Activated CD4-positive, alpha-beta memory T cell treated with anti-CD3 and anti-CD28 coated beads, Interleukin-2, amount 10 ng/mL, durations not matched to agents 7 days and 5 days (primary cell): ENCODE results near the gene CCR7. TPM values are rescaled to one million over a fixed set of nuclear protein-coding genes. Genes with fewer than 3 reads are reported as not detected.

Experiments
- CTCF ChIA-PET: fragments of 350-600 bp; sonication (Branson Sonifier 250); formaldehyde crosslinking; loops from one replicate; lab custom pipeline; 2021; ENCODE audit warnings: antibody characterized with exemption, inconsistent platforms; lab: Charles Lee
- POLR2A ChIA-PET: fragments of 350-600 bp; sonication (Branson Sonifier 250); formaldehyde crosslinking; loops from one replicate; lab custom pipeline; 2021; ENCODE audit warnings: antibody characterized with exemption; lab: Charles Lee
- DNase-seq: peaks from one replicate; pipeline ENCODE4 v3.0.0-alpha.2; 2020
- H3K27ac Mint-ChIP-seq: one replicate; pipeline ENCODE4 v1.8.0; 2021; ENCODE audit warnings: mild to moderate bottlenecking, mixed read lengths
- H3K27me3 Mint-ChIP-seq: one replicate; pipeline ENCODE4 v1.8.0; 2021; ENCODE audit warnings: mixed read lengths
- H3K36me3 Mint-ChIP-seq: one replicate; pipeline ENCODE4 v1.8.0; 2021; ENCODE audit warnings: low read depth, mixed read lengths
- H3K4me1 Mint-ChIP-seq: one replicate; pipeline ENCODE4 v1.8.0; 2021; ENCODE audit warnings: mixed read lengths
- H3K4me3 Mint-ChIP-seq: one replicate; pipeline ENCODE4 v1.8.0; 2021; ENCODE audit warnings: mild to moderate bottlenecking, mixed read lengths
- H3K9me3 Mint-ChIP-seq: one replicate; pipeline ENCODE4 v1.8.0; 2021; ENCODE audit warnings: mixed read lengths
- total RNA-seq, 2 experiments: library from RNA; stranded (reverse); gene quantifications; one replicate each; pipeline ENCODE4 v1.2.3, GENCODE V29; 2021

CCR7 gene
- 10 to 100 TPM; 43.3 to 44.6 TPM for total RNA-seq

GRCh38 chr17:40564883-40565768 lies at the start of gene CCR7:
Gene CCR7 (minus strand): TSS chr17:40565472. CDS start chr17:40565409, 63 bp downstream.
- Mint-ChIP-seq H3K27ac (peak within 1 kb of the TSS; percentile 91), H3K36me3 (peaks cover 29% of the 10 kb centered on the region), H3K9me3 (peaks cover 6% of the 10 kb centered on the region), H3K4me3 (peak within 1 kb of the TSS; percentile 74), H3K4me1 (peaks cover 62% of the 10 kb centered on the region), H3K27me3 (peaks cover 47% of the 10 kb centered on the region)
- POLR2A ChIA-PET, result interaction anchor here (0.9 to 7.6 kb wide), 16 partner anchors 11 to 1124 kb away, joined by 3 to 130 read pairs (median 16); partner anchors contain the start of genes EIF1, SMARCE1 and TOP2A
- CTCF ChIA-PET, result interaction anchor here (1.1 to 13.0 kb wide), 3 partner anchors 27 to 81 kb away, joined by 5 to 266 read pairs (median 54); no protein-coding TSS in a partner anchor
- peak; percentile 75 for DNase-seq

GRCh38 chr17:40614431-40615067 lies 49.3 kb upstream of the CCR7 start:
- H3K4me3 Mint-ChIP-seq, result no peak overlapping the region
- no peaks in the 10 kb centered on the region for H3K36me3 Mint-ChIP-seq
- CTCF ChIA-PET, result interaction anchor here (1.0 to 2.8 kb wide), 7 partner anchors 9 to 53 kb away, joined by 3 to 24 read pairs (median 3); no protein-coding TSS in a partner anchor
- POLR2A ChIA-PET, result interaction anchor here (1.2 to 2.5 kb wide), 7 partner anchors 9 to 54 kb away, joined by 4 to 11 read pairs (median 9); partner anchors contain the start of gene SMARCE1
- no peak overlapping the region for H3K27ac Mint-ChIP-seq
- H3K9me3 Mint-ChIP-seq, result no peaks in the 10 kb centered on the region
- peaks cover 58% of the 10 kb centered on the region for H3K4me1 Mint-ChIP-seq
- DNase-seq, result no peak
- peaks cover 3% of the 10 kb centered on the region for H3K27me3 Mint-ChIP-seq

- H3K9me3 Mint-ChIP-seq, result no peaks in the 10 kb centered on the region
- H3K4me3 Mint-ChIP-seq, result peak overlapping the region; percentile 18
- H3K4me1 Mint-ChIP-seq, result peaks cover 62% of the 10 kb centered on the region
- CTCF ChIA-PET, result interaction anchor here (1.1 to 2.8 kb wide), 2 partner anchors 34 to 52 kb away, joined by 3 to 24 read pairs; partner anchors contain the start of gene SMARCE1
- H3K27ac Mint-ChIP-seq, result peak overlapping the region; percentile 44
- no peaks in the 10 kb centered on the region for H3K36me3 Mint-ChIP-seq
- POLR2A ChIA-PET, result interaction anchor here (1.0 to 2.5 kb wide), 8 partner anchors 8 to 96 kb away, joined by 3 to 11 read pairs (median 4); partner anchors contain the start of genes CCR7 and SMARCE1
- peaks cover 3% of the 10 kb centered on the region for H3K27me3 Mint-ChIP-seq
- DNase-seq, result no peak
These were observed 48.3 kb upstream of the CCR7 start for GRCh38 chr17:40613467-40614154.

GRCh38 chr17:40612599-40613244 lies 47.5 kb upstream of the CCR7 start:
- Mint-ChIP-seq H3K9me3 (no peaks in the 10 kb centered on the region), H3K27ac (peak overlapping the region; percentile 44), H3K4me1 (peaks cover 71% of the 10 kb centered on the region), H3K36me3 (no peaks in the 10 kb centered on the region), H3K27me3 (peaks cover 3% of the 10 kb centered on the region), H3K4me3 (peak overlapping the region; percentile 18)
- POLR2A ChIA-PET, result interaction anchor here (1.0 to 1.8 kb wide), 7 partner anchors 10 to 95 kb away, joined by 3 to 5 read pairs (median 4); partner anchors contain the start of genes CCR7 and SMARCE1
- CTCF ChIA-PET, result interaction anchor here (1.1 kb wide), 1 partner anchor 35 kb away, joined by 3 read pairs; the partner anchor contains the start of gene SMARCE1
- peak; percentile 41 for DNase-seq

GRCh38 chr17:40611840-40612474 lies 46.7 kb upstream of the CCR7 start:
- peak overlapping the region; percentile 33 for H3K27ac Mint-ChIP-seq
- no peaks in the 10 kb centered on the region for H3K36me3 Mint-ChIP-seq
- POLR2A ChIA-PET, result interaction anchor here (1.0 to 10.7 kb wide), 6 partner anchors 9 to 95 kb away, joined by 3 to 130 read pairs (median 4); partner anchors contain the start of genes CCR7 and SMARCE1
- DNase-seq, result no peak
- H3K27me3 Mint-ChIP-seq, result peaks cover 3% of the 10 kb centered on the region
- peaks cover 79% of the 10 kb centered on the region for H3K4me1 Mint-ChIP-seq
- CTCF ChIA-PET, result interaction anchor here (1.1 to 2.5 kb wide), 2 partner anchors 9 to 52 kb away, joined by 3 to 6 read pairs; no protein-coding TSS in a partner anchor
- no peaks in the 10 kb centered on the region for H3K9me3 Mint-ChIP-seq
- no peak overlapping the region for H3K4me3 Mint-ChIP-seq

- Mint-ChIP-seq H3K27me3 (no peaks in the 10 kb centered on the region), H3K9me3 (no peaks in the 10 kb centered on the region), H3K27ac (peak overlapping the region; percentile 38), H3K4me3 (no peak overlapping the region), H3K4me1 (peaks cover 89% of the 10 kb centered on the region), H3K36me3 (no peaks in the 10 kb centered on the region)
- no peak for DNase-seq
- ChIA-PET POLR2A (interaction anchor here (0.5 to 10.7 kb wide), 4 partner anchors 8 to 57 kb away, joined by 3 to 130 read pairs (median 4); partner anchors contain the start of gene CCR7), CTCF (interaction anchor here (1.0 to 2.5 kb wide), 3 partner anchors 9 to 1052 kb away, joined by 4 to 6 read pairs (median 5); no protein-coding TSS in a partner anchor)
These were observed 45.1 kb upstream of the CCR7 start for GRCh38 chr17:40610359-40610758.

GRCh38 chr17:40608061-40608581 lies 42.8 kb upstream of the CCR7 start:
- Mint-ChIP-seq H3K4me1 (peaks cover 91% of the 10 kb centered on the region), H3K27ac (peak overlapping the region; percentile 71), H3K4me3 (no peak overlapping the region), H3K36me3 (peaks cover 6% of the 10 kb centered on the region), H3K9me3 (no peaks in the 10 kb centered on the region), H3K27me3 (no peaks in the 10 kb centered on the region)
- POLR2A ChIA-PET, result interaction anchor here (1.0 to 10.7 kb wide), 7 partner anchors 10 to 1081 kb away, joined by 3 to 130 read pairs (median 3); partner anchors contain the start of genes CCR7 and EIF1
- no peak for DNase-seq
- CTCF ChIA-PET, result interaction anchor here (1.1 to 1.6 kb wide), 2 partner anchors 12 to 19 kb away, joined by 3 to 4 read pairs; no protein-coding TSS in a partner anchor

GRCh38 chr17:40607641-40608040 lies 42.4 kb upstream of the CCR7 start:
- Mint-ChIP-seq H3K36me3 (peaks cover 10% of the 10 kb centered on the region), H3K27me3 (no peaks in the 10 kb centered on the region), H3K9me3 (no peaks in the 10 kb centered on the region), H3K27ac (peak overlapping the region; percentile 71), H3K4me3 (no peak overlapping the region), H3K4me1 (peaks cover 91% of the 10 kb centered on the region)
- peak; percentile 53 for DNase-seq
- POLR2A ChIA-PET, result interaction anchor here (0.9 to 10.7 kb wide), 9 partner anchors 9 to 1081 kb away, joined by 3 to 130 read pairs (median 3); partner anchors contain the start of genes CCR7, EIF1 and SMARCE1
- CTCF ChIA-PET, result interaction anchor here (1.1 to 1.6 kb wide), 2 partner anchors 12 to 20 kb away, joined by 3 to 4 read pairs; no protein-coding TSS in a partner anchor

- no peak overlapping the region for H3K4me3 Mint-ChIP-seq
- H3K4me1 Mint-ChIP-seq, result peaks cover 92% of the 10 kb centered on the region
- peaks cover 12% of the 10 kb centered on the region for H3K36me3 Mint-ChIP-seq
- peak overlapping the region; percentile 71 for H3K27ac Mint-ChIP-seq
- CTCF ChIA-PET, result interaction anchor here (1.1 to 2.6 kb wide), 3 partner anchors 13 to 44 kb away, joined by 3 to 12 read pairs (median 4); no protein-coding TSS in a partner anchor
- POLR2A ChIA-PET, result interaction anchor here (0.9 to 10.7 kb wide), 7 partner anchors 8 to 1082 kb away, joined by 3 to 130 read pairs (median 4); partner anchors contain the start of genes CCR7, EIF1 and SMARCE1
- no peaks in the 10 kb centered on the region for H3K27me3 Mint-ChIP-seq
- DNase-seq, result no peak
- no peaks in the 10 kb centered on the region for H3K9me3 Mint-ChIP-seq
These were observed 41.5 kb upstream of the CCR7 start for GRCh38 chr17:40606548-40607353.

GRCh38 chr17:40605306-40605705 lies 40.0 kb upstream of the CCR7 start:
- ChIA-PET CTCF (interaction anchor here (2.6 to 3.4 kb wide), 3 partner anchors 14 to 45 kb away, joined by 12 to 15 read pairs (median 15); no protein-coding TSS in a partner anchor), POLR2A (interaction anchor here (0.8 to 10.7 kb wide), 12 partner anchors 8 to 188 kb away, joined by 3 to 130 read pairs (median 4); partner anchors contain the start of genes CCR7 and SMARCE1)
- Mint-ChIP-seq H3K27me3 (no peaks in the 10 kb centered on the region), H3K4me3 (peak overlapping the region; percentile 5), H3K27ac (peak overlapping the region; percentile 85), H3K9me3 (no peaks in the 10 kb centered on the region), H3K36me3 (peaks cover 12% of the 10 kb centered on the region), H3K4me1 (peaks cover 91% of the 10 kb centered on the region)
- DNase-seq, result peak; percentile 67
